Peyer's patch (tissue), 4 donors: ENCODE data around the gene MON1A.
"Not testable (repeated sequence)": the region's sequence is repeated elsewhere in the genome, so short reads cannot be mapped to it uniquely, and the experiment has no call there.

Source experiments
- CTCF ChIP-seq, 6 experiments: fragments of 450-650 bp in 4 of 6; fragments of 200-600 bp in 2 of 6; sonication (generic) in 1 of 6; IDR thresholded peaks; one replicate each; pipeline ENCODE4 v1.5.1; 2017 to 2019; ENCODE audit warnings: antibody characterized with exemption in 6 of 6, mild to moderate bottlenecking in 3 of 6, moderate library complexity in 1 of 6
- POLR2A ChIP-seq, 2 donors: fragments of 450-650 bp; IDR thresholded peaks; one replicate each; pipeline ENCODE4 v1.5.1; 2017; ENCODE audit warnings: antibody characterized with exemption in 2 of 2, mild to moderate bottlenecking in 2 of 2, moderate library complexity in 2 of 2

GRCh38 chr3:49932281-49932680, 2.7 kb upstream of the MON1A start:
- not testable (repeated sequence) for TF ChIP-seq CTCF, POLR2A (IDR thresholded peaks at IDR 0.05)
